Natural killer cell (primary cell): ENCODE measurements around the gene KRTAP22-1. TPM values are rescaled to one million over a fixed set of nuclear protein-coding genes. Genes with fewer than 3 reads are reported as not detected.

Experiments used
- ATAC-seq, 3 donors: fragments of 150-1000 bp in 2 of 3; fragments of 200-7000 bp in 1 of 3; cut with Tn5 transposase; 1 replicate in 1 of 3; 2 replicates in 2 of 3; pipeline ENCODE4 v1.10.0; 2021; ENCODE audit warnings: mild to moderate bottlenecking in 2 of 3, moderate library complexity in 2 of 3
- DNase-seq, 2 donors: peaks; one replicate each; pipeline versions ENCODE4 v3.0.0 to v3.0.0-alpha.2; 2013 to 2021; ENCODE audit warnings: mixed read lengths in 1 of 2
- H3K27ac ChIP-seq: one replicate; pipeline ENCODE4 v1.5.1; 2013; ENCODE audit warnings: mild to moderate bottlenecking, low read length
- H3K27me3 ChIP-seq: one replicate; pipeline ENCODE4 v1.6.1; 2013; ENCODE audit warnings: low read length; ENCODE audit not compliant: control insufficient read depth, insufficient read depth
- H3K36me3 ChIP-seq: one replicate; pipeline ENCODE4 v1.6.1; 2013; ENCODE audit warnings: low read length; ENCODE audit not compliant: control insufficient read depth, insufficient read depth
- H3K4me1 ChIP-seq: one replicate; pipeline ENCODE4 v1.6.1; 2013; ENCODE audit warnings: low read length; ENCODE audit not compliant: control insufficient read depth, insufficient read depth
- H3K4me3 ChIP-seq: one replicate; pipeline ENCODE4 v1.5.1; 2013; ENCODE audit warnings: low read length
- H3K9me3 ChIP-seq: one replicate; pipeline ENCODE4 v1.6.1; 2013; ENCODE audit warnings: low read length; ENCODE audit not compliant: control insufficient read depth, insufficient read depth
- H3K27ac Mint-ChIP-seq, 2 donors: one replicate each; pipeline ENCODE4 v1.8.0; 2022; ENCODE audit warnings: mild to moderate bottlenecking in 2 of 2, mixed read lengths in 2 of 2, moderate library complexity in 1 of 2
- H3K27me3 Mint-ChIP-seq, 2 donors: one replicate each; pipeline ENCODE4 v1.8.0; 2022; ENCODE audit warnings: low read depth in 2 of 2, mixed read lengths in 2 of 2
- H3K36me3 Mint-ChIP-seq: one replicate; pipeline ENCODE4 v1.8.0; 2022; ENCODE audit warnings: mixed read lengths
- H3K4me1 Mint-ChIP-seq, 2 donors: one replicate each; pipeline ENCODE4 v1.8.0; 2022; ENCODE audit warnings: mixed read lengths in 2 of 2
- H3K4me3 Mint-ChIP-seq: one replicate; pipeline ENCODE4 v1.8.0; 2022; ENCODE audit warnings: mild to moderate bottlenecking, moderate library complexity, mixed read lengths
- H3K9me3 Mint-ChIP-seq, 2 donors: one replicate each; pipeline ENCODE4 v1.8.0; 2022; ENCODE audit warnings: mixed read lengths in 2 of 2
- WGBS: methylation state at CpG from one replicate; pipeline ENCODE4 v1.1.7; 2013; ENCODE audit warnings: missing lambda C conversion rate; ENCODE audit not compliant: insufficient coverage; 5-methylcytosine and 5-hydroxymethylcytosine counted together
- intact Hi-C: fragments of 100-400 bp; cut with micrococcal nuclease; formaldehyde crosslinking; loops from one replicate; pipeline ENCODE4 v1.14.2; 2022
- total RNA-seq, 4 donors: library from RNA; stranded (reverse); fragments of 120-200 nt in 1 of 4; gene quantifications; one replicate each; pipeline versions ENCODE4 v1.2.3 to v1.2.4, GENCODE V29; 2013 to 2022
- TF ChIP-seq, protein P1 (sequence below): fragments of 200-600 bp; IDR thresholded peaks from one replicate; pipeline ENCODE4 v1.8.0; 2022; ENCODE audit warnings: antibody characterized with exemption

The KRTAP22-1 gene
- total RNA-seq, 3 donors from 2014 or later (not counting 1 experiment from before 2014, with no cell fraction given) = not detected

DNA sequence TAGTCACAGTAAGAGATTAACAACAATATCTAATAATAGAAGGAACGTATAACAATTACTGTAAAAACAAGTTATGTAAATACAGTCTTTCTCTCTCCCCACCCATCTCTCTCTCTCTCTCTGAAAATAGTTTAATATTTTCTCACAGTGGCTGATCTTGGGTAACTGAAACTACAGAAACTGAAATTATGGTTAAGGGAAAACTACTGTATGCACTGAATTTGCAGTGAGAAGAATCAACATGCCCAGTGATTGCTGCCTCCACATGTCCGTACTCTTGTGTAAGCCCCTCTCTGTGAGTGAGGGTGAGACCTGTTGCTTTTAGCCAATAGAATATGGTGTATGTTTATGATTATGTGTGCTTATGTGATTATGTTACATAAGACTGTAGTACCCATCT is 11.2 kb downstream of the KRTAP22-1 start:
- no peaks in the 10 kb centered on the region for H3K36me3 Mint-ChIP-seq
- WGBS = 89% methylated on average over 1 of the region's 2 CpGs
- Histone ChIP-seq H3K36me3 (no peaks in the 10 kb centered on the region), H3K4me1 (no peaks in the 10 kb centered on the region), H3K27me3 (no peaks in the 10 kb centered on the region), H3K9me3 (peaks cover 4% of the 10 kb centered on the region), H3K4me3 (no peak overlapping the region), H3K27ac (no peak overlapping the region)
- ATAC-seq = no peak
- H3K4me1 Mint-ChIP-seq = no peaks in the 10 kb centered on the region
- no peak for DNase-seq
- TF ChIP-seq, protein P1, sequence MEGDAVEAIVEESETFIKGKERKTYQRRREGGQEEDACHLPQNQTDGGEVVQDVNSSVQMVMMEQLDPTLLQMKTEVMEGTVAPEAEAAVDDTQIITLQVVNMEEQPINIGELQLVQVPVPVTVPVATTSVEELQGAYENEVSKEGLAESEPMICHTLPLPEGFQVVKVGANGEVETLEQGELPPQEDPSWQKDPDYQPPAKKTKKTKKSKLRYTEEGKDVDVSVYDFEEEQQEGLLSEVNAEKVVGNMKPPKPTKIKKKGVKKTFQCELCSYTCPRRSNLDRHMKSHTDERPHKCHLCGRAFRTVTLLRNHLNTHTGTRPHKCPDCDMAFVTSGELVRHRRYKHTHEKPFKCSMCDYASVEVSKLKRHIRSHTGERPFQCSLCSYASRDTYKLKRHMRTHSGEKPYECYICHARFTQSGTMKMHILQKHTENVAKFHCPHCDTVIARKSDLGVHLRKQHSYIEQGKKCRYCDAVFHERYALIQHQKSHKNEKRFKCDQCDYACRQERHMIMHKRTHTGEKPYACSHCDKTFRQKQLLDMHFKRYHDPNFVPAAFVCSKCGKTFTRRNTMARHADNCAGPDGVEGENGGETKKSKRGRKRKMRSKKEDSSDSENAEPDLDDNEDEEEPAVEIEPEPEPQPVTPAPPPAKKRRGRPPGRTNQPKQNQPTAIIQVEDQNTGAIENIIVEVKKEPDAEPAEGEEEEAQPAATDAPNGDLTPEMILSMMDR = no peak
- H3K27me3 Mint-ChIP-seq = no peaks in the 10 kb centered on the region
- peaks cover 13 to 17% of the 10 kb centered on the region in 2 donors for H3K9me3 Mint-ChIP-seq
- no peak overlapping the region for H3K27ac Mint-ChIP-seq
- intact Hi-C loops = no loop called here
- no peak overlapping the region for H3K4me3 Mint-ChIP-seq

DNA sequence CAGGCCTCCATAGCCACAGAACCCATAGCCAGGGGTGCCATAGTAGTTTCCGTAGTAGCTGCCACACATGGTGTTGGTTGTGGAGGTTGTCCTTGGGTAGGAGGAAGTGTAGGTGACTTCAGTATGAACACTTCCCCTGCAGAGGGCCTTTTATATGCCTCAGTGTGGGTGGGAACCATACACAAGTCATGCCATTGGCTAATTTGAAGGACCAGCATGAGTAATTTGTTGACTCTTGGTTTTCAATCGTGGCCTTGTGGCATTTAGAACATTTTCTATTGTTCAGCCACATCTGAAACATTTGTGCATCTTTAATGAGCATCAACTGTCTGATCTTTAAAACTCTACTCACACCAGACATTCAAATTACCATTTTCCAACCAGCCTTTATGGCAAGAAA is 12.9 kb downstream of the KRTAP22-1 start, which contains the start of gene KRTAP6-1:
TSS of gene KRTAP6-1 (minus strand) at position 95 of the 400 bp plus-strand sequence. CDS start at position 69, 26 bp downstream.
- Mint-ChIP-seq H3K4me1 (no peaks in the 10 kb centered on the region), H3K4me3 (no peak within 1 kb of the TSS), H3K27me3 (no peaks in the 10 kb centered on the region), H3K9me3 (peaks cover 6 to 12% of the 10 kb centered on the region in 2 donors), H3K36me3 (no peaks in the 10 kb centered on the region), H3K27ac (no peak within 1 kb of the TSS)
- intact Hi-C loops = no loop called here
- no peak within 1 kb of the TSS for H3K27ac ChIP-seq
- H3K36me3 ChIP-seq = no peaks in the 10 kb centered on the region
- H3K4me1 ChIP-seq = no peaks in the 10 kb centered on the region
- no peaks in the 10 kb centered on the region for H3K27me3 ChIP-seq
- H3K4me3 ChIP-seq = no peak within 1 kb of the TSS
- whole genome bisulfite sequencing = 72% methylated on average over 2 of the region's 2 CpGs
- TF ChIP-seq, protein P1 = no peak
- ATAC-seq (no peak), DNase-seq (no peak)
- peaks cover 4% of the 10 kb centered on the region for H3K9me3 ChIP-seq

DNA sequence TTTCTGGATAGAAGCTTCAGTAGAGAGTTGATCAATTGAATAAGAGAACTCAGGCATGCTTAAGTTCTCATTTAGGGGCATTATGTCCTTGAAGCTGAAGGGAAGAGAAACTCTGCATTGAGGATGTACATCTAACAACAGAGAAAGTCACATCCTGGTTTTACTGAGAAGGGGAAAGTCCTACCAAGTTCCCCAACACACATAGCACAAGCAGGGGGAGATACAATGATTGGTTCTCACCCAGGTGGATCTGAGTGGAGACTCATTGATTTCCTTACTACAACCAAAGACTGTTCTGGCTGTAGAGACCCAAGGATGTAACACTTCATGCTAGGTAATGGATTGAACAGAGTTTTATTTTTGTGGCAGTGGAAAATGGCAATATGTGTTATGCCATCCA is 14.3 kb downstream of the KRTAP22-1 start:
- Histone ChIP-seq H3K27me3 (no peaks in the 10 kb centered on the region), H3K36me3 (no peaks in the 10 kb centered on the region), H3K4me3 (no peak overlapping the region), H3K9me3 (peaks cover 4% of the 10 kb centered on the region), H3K27ac (no peak overlapping the region), H3K4me1 (no peaks in the 10 kb centered on the region)
- Mint-ChIP-seq H3K27ac (no peak overlapping the region), H3K27me3 (no peaks in the 10 kb centered on the region), H3K36me3 (no peaks in the 10 kb centered on the region), H3K4me3 (no peak overlapping the region), H3K4me1 (no peaks in the 10 kb centered on the region), H3K9me3 (peaks cover 6 to 9% of the 10 kb centered on the region in 2 donors)
- intact Hi-C loops = no loop called here
- ATAC-seq (no peak), DNase-seq (no peak)
- TF ChIP-seq, protein P1 = no peak

DNA sequence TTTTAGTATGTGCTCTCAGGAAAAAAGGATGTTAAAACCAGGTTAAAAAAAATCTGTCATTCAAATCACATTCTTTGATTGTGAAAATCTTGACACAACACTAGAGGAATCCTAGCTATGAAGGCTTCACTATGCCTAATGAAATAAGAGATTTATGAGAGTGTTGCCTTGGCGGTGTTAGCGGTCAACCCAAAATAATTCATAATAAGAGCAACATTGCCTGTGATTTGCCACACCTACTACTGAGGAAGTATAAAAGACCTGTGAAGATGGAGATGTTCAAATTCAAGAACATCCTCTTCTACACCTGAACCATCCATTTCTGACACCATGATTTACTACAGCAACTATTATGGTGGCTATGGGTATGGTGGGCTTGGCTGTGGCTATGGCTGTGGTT is 15.2 kb downstream of the KRTAP22-1 start, which contains the start of gene KRTAP20-1:
TSS of gene KRTAP20-1 (plus strand) at position 301 of the 400 bp plus-strand sequence. CDS start at position 331, 30 bp downstream.
- peaks cover 3 to 4% of the 10 kb centered on the region in 2 donors for H3K9me3 Mint-ChIP-seq
- WGBS = no CpG with 5 or more reads among the region's 2 CpGs
- intact Hi-C loops = no loop called here
- no peaks in the 10 kb centered on the region for H3K4me1 Mint-ChIP-seq
- H3K36me3 Mint-ChIP-seq = no peaks in the 10 kb centered on the region
- H3K4me3 Mint-ChIP-seq = no peak within 1 kb of the TSS
- no peak within 1 kb of the TSS for H3K27ac Mint-ChIP-seq
- Histone ChIP-seq H3K9me3 (peaks cover 4% of the 10 kb centered on the region), H3K4me3 (no peak within 1 kb of the TSS), H3K27me3 (no peaks in the 10 kb centered on the region), H3K27ac (no peak within 1 kb of the TSS), H3K36me3 (no peaks in the 10 kb centered on the region), H3K4me1 (no peaks in the 10 kb centered on the region)
- H3K27me3 Mint-ChIP-seq = no peaks in the 10 kb centered on the region
- TF ChIP-seq, protein P1 = no peak
- DNase-seq (no peak), ATAC-seq (no peak)
